HG03432 (cell line): ENCODE results near the gene RAC3.

Experiments used
- ATAC-seq: cut with Tn5 transposase; IDR thresholded peaks from one replicate; pipeline ENCODE4 v1.9.1; 2021; ENCODE audit warnings: mild to moderate bottlenecking, moderate library complexity; ENCODE audit not compliant: unreplicated experiment

The RAC3 gene

DNA sequence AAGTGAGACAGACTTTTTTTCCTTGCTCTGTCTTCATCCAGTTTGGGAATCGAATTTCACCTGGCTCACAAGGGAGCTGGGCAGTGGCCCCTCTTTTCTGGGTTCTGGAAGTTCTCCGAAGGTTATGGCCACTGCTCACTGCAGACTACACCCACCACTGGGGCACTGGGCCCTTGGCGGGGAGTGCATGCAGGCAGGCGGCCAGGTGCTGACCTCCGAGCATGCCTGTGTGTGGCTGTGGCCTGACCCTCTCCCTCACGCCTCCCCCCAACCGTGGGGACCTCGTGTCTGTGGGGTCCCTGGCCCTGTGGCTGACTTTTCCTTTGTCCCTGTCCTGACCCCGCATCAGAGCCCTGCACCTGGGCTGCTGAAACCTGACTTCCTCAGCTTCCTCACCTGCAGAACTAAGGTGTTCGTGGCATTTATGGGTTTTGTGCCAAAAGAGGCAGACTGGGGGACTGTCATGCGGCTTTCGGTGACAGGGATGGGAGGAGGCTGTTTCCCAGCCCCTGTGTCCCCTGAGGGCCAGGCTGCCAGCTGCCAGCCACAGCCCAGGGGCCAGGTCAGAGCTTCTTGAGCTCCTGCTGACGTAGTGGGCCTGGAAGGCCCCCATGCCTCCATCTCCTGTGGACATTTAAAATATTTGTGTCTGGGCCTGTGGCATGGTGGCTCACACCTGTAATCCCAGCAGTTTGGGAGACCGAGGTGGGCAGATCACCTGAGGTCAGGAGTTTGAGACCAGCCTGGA is 32.6 kb upstream of the RAC3 start:
- ATAC-seq: no peak

DNA sequence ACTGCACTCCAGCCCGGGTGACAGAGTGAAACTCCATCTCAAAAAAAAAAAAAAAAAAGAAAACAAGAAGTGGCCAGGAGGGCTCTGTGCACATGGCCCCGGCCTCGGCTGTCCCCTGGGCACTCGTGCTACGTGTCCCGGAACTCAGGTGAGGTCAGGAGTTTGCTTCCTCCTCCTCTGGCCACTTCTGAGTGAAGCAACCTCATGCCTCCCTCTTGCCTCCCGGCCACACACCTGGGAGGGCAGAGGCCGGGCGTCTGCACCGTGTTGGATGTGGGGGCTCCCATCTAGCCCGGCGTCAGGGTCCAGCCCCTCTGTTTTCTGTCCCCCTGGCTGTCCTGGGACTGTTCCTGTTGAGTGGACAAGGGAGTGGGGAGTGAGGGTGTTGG is 31.9 kb upstream of the RAC3 start:
- no peak for ATAC-seq

DNA sequence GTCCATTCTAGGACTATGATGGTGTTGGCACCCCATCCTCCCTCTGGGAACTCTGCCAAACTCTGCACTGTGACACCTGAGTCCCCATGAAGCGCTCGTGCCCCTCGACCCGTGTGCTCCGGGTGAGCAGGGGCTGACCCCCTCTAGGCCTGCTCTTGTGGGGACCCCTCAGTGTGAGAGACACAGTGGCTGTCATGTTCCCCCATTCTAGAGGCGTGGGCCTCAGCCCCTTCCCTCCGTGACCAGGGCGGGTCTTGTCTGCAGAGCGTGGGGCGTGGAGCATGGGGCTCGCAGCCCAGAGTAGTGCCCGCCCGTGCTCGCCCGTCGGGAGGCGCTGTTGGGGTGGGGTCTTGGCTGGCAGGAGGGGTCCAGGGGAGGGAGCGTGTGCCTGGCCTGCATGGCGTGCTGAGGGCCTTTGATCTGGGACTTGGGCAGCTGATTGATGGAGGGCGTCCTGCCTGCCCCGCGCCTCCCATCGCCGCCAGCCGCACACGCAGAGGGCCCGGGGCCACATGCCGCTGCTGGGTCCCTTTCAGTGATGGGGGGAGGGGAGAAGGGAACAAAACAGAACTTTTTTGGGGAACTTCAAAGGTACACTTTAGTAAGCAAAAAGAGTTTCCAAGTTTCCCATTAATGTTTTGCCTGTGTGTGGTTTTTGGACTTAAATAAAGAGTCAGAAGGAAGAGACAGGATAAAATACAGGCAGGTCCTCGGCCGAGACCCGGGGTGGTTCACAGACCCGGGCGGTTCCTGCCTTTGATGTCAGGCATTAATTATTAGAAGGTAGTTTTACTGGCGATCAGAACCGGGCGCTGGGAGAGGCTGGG is 31.3 kb upstream of the RAC3 start:
- no peak for ATAC-seq

DNA sequence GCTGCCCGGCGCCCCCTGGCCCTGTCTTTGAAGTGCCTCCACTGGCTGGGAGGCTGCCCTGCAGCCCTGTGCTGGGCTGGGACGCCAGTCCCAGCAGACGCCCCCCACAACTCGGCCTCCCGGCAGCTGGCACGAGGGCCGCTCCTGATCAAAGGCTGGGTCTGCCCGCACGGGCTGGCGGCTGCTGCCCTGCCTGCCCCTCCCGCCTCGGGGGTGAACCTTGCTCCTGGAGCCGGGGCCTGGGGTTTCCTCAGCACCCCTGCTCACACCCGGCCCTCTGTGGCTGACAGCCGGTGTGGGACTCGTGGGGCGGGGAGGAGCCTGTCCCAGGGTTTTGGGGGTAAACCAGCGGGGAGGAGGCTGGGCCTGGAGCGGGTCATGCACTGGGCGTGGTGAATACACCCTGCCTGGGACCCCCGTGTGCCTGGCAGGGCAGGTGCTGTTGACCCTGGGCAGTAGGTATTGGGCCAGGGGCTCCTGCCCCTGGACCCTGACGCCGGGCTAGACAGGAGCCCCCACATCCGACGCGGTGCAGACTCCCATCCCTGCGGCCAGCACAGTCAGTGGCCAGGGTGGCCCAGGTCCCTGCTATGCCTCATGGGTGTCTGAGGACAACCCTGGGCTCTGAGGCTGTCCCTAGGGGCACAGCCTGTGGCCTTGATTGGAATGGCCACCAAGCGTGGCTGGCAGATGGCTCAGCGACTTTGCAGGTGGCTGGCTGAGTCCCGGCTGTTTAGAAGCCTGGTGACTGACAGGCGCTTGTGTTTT is 30.5 kb upstream of the RAC3 start:
- ATAC-seq: no peak

DNA sequence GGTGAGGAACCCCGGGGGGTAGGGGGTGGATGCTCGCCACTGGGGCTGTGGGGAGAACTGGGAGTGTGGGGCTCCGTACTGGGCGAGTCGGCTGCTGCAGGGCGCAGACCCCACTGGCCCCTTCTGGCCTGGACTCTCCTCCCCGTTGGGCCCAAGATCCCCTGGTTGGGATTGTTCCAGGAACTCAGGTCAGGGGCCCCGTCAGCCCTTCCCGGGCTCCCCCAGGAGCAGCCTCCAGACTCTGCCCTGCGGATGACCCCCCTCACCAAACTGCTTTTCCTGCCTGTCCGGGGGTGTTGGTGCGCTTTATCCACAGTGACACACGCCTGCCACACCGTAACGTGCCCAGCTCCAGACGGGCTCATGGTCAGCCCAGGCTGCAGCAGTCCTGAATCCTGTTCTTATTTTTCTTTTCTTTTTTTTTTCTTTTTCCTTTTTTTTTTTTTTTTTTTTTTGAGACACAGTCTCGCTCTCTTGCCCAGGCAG is 29.9 kb upstream of the RAC3 start:
- no peak for ATAC-seq

DNA sequence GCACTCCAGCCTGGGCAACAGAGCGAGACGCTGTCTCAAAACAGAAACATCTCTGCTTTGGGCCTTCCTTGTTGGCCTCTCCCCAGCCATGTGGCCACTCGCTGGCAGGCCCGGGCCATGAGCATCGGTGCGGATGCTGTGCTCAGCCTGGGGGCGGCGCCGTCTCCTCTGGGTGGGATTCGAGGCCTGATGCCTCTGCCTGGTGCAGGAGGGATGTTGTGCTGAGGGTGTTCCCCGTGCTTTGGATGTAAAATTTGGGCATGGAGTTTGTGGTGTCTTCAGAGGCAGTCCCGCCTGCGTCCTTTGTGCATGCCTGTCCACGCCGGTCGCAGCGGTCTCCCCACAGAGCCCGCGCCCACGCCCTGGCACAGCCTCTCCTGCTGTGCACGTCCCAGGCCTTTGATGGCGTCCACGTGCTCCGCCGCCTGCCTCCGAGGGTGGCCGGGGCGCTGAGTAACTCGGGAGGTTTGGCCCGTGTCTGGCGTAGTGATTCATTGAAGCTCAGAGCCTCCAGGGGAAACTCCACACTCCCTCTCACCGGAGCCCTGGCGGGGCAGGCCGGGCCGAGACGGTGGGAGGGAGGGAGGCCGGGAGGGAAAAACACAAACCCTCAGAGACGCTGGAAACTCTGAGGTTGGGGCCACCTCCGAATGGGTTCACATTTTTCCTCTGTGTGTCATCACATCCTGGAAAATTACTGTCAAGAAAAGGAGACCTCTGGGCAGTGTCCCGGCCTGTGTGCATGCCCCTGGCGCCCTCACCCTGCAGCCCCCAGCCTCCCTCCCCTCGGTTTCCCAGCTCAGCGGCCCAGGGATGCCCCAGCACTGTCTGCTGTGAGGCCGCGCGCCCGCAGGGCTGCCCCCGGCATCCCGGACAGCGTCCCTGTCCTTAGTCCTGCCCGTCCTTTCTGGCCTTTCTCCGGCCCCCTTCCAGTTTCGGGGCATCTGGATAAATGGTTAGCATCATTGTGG is 27.8 kb upstream of the RAC3 start:
- ATAC-seq: no peak

DNA sequence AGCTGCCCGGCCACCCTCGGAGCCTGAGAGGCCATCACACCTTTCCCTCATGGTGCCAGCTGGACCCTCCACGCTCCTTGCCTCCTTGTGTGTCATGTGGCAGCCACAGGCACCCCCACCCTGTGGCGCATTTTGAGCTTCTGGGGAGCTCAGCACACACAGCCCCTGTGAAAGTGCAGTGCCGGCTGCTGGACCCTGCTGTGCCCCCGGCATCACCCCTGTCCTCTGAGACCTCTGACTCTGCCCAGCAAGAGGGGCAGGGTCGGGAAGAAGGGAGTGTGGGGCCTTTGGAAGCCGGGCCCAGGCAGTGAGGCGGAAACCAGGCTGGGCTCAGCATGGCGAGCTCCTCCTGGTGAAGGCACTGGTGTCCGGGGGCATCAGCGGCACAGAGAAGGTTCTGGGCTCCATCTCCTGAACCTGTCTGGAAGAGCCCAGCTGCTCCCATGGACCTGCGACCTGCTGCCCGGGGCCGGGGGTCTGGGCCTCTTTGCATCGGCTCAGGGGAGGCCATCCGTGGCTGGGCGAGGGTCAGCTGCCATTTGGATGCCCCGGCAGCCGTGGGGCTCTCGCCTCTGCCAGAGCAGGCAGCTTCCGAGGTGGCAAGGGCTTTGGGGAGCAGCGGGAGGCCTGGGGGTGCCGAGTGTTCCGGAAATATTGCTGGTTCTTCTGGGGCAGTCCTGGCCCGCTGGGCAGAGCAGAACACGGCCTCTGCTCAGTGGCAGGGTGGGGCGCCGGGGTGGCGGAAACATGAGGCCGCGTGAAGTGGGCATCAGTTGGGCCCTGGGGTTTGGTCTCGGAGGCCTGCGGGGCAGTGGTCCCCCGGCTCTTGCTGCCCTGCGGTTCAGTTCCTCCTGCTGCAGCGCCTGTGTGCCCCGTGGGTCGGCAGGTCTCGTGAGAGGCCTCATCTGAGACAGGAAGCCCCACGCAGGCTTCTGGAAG is 26.7 kb upstream of the RAC3 start:
- no peak for ATAC-seq

DNA sequence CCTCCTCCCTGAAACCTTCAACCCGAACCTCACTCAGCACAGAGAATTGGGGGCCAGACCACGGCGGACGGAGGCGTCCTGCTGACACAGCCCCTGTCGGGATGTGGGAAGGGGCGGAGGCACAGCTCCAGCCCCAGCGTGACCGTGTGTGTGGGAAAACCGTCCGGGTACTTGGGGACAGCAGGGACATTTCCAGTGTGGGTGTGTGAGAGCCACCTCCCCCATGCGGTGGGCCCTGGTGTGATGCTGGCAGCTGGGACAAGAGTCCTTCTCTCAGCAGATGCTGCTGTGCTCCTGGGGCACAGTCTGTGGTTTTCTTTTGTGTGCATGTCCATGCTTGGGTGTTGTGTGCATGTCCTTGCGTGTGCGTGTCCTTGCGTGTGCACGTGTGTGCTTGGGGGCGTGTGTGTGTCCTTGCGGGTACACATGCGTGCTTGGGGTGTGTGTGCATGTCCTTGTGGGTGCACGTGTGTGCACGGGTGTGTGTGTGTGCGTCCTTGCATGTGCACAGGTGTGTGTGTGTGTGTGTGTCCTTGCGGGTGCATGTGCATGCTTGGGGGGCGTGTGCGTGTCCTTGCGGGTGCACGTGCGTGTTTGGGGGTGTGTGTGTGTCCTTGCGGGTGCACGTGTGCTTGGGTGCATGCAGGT is 25.7 kb upstream of the RAC3 start:
- no peak for ATAC-seq

DNA sequence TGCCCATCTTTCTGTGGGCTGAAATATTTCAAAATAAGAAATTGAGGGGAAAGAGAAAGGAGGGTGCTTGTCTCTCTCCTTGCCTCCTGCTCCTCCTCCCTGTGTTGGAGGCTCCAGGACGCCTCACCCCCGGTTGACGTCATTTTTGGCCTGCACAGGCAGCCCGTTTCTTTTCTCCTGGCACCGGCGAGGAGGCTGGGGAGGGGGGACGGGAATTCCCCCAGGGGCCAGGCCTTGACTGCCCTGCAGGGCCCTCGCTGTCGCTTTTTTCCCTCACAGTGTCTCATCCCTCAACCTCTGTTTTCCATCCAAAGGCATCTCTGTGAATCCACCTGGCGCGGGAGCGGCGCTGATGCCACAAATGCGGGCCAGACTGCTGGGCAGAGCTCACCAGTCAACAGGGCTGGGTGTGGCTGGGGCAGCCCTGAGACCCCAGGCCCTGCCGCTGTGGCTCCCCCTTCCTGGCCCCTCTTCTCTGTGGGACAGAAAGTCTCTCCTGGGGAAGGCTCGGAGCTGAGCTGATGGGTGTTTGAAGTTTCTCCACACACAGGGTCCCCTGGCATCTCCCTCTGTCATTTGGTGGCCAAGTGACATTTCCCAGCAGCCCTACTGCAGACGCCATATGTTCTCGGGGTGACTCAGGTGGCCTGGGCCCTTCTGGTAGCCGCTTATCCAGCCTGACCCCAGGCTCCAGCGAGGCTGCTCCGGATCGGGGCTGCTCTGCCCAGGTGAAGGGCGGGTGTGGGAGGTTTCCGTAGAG is 24.8 kb upstream of the RAC3 start:
- no peak for ATAC-seq

DNA sequence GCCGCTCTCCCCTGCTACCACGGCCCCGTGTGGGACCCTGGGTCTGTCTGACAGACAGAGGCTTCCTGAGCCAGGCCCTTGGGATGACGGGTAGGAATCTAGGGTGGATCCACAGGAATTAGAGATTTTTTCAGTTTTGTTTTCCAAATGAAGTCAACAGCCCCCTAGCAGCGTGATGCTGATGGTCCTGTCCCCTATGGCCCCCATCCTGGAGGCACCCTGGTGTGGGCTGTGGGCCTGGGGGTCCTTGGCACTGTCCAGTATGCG is 24.3 kb upstream of the RAC3 start:
- no peak for ATAC-seq

DNA sequence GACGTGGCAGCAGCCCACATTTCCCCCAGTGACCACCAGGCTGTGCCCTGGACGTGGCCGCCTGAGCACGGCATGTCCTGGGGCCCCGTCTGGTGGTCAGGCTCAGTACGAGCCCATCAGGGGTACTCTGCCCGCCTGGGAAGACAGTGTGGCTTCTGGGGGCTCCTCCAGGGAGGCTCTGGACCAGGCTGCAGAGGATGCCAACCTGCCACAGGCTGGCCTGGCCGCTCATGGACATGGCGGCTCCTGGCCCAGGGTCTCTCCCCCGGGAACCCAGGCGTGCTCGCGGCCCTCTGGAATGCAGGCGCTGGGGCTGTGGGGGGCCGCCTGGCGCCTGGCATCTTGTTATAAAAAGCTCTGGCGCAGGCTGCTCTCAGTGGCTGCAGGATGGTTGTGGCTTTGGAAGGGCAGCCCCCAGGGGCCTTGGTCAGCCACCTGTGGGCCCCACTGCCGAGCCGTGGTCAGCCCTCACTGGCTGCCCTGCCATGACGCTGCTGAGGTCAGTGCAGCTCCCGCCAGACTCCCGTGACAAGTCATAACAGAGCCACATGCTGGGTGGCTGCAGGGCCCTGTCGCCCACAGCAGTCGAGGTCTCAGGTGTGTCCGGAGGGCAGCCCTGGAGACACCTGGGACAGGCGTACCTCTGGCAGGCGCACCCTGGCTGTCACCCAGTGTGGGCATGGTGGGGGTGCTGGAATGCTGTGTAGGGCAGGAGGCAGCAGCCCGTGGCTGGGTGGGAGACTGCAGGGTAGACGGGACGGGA is 23.8 kb upstream of the RAC3 start:
- ATAC-seq: no peak

DNA sequence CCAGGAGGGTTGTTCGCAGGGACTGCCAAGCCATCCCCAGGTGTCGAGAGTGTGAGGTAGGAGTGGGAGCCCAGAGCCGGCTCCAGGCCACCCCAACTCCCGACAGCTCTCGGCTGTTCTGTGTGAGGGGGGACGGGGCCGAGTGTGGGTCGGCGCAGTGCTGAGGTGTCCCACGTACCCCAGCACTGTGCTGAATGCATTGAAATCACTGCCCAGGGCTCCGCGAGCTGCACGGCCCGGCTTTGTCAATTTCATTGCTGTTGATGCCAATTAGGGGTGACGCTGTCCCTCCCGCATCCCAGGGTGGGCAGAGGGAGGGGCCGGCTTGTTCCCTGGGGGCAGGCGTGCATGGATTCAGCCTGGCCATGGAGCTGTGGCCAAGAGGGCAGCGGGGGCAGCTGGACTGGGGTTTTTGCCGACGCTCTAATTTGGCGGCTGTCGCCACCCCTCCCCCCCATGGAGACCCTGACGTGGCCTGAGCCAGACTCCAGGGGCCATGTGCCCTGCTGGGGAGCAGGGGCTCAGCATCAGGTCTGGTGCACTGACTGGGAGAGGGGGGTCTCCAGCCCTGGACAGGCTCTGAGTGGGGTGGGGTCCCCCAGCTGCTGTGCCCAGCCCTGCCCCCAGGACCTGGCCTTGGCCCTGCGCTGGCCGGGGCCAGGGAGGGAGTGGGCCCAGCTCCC is 23.1 kb upstream of the RAC3 start:
- no peak for ATAC-seq

DNA sequence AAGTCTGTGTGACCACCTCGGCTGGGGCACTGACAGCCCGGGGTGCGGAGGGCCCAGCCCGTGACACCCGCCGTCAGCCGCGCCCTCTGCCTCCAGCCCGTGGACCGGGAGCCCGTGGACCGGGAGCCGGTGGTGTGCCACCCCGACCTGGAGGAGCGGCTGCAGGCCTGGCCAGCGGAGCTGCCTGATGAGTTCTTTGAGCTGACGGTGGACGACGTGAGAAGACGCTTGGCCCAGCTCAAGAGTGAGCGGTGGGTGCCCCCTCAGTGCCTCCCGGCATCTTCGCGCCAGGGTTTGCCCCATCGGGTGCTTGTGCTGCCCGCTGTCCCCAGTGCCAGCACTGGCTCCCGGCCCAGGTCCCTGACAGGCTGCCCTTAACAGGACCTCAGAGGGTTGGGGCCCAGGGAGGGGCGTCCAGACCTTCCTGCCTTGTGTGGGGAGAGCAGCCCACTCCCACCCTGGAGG is 22.5 kb upstream of the RAC3 start:
- no peak for ATAC-seq

DNA sequence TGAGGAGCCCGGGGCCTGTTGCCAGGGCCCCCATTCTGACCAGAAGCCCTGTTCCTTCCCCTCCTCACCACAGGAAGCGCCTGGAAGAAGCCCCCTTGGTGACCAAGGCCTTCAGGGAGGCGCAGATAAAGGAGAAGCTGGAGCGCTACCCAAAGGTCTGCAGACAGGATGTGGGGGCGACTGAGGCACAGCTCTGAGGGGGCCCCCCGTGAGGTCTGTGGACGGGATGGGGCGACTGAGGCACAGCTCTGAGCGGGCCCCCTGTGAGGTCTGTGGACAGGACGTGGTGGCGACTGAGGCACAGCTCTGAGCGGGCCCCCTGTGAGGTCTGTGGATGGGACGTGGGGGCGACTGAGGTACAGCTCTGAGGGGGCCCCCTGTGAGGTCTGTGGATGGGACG is 22.1 kb upstream of the RAC3 start:
- no peak for ATAC-seq

DNA sequence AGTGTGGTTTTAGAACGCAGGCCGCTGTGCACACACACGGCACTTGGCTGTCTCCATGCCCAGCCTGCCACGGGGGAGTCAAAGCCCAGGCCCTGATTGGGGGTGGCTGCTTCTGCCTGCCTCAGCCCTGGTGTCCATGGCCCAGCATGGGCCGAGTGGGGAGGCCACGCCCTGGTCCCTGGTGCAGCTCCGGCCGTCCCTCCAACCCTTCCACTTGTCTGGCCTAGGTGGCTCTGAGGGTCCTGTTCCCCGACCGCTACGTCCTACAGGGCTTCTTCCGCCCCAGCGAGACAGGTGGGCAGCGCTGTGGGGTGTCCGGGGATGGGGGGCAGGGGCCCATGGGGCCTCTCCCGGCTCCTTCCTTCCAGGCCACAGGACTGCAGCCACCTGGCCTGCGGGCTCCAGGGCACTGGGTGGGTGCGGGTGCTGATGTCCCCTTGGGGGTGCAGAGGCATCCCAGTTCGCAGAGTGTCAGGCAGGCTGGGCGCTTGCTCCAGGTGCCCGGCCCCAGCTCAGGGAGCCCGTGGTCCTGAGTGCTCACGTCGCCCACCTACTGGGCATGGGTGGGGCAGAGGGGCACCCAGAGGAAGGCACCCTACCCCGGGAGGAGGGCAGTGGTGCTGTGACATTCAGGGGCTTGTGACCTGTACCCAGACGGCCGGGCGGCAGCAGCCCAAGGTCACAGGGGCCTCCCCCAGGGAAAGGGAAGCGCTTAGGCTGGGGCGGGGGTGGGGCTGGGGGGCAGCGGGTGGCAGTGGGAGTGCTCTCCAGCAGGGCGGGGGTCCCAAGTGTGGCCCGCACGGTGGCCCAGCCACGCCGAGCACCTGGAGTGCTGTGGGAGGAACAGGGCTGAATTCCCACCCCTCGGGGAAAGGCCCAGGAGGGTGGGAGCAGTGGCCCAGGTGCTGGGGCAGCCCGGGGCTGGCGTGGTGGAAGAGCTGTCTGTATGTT is 20.6 kb upstream of the RAC3 start:
- no peak for ATAC-seq
